Nephron progenitor cell (in vitro differentiated cells): ENCODE results near the gene VEGFA.
A peak's percentile ranks its signal among the peaks of the same experiment; 100 is the strongest.

Experiments
- DNase-seq: peaks from one replicate; pipeline ENCODE4 v3.0.0; 2021
- H3K27ac Mint-ChIP-seq: 2 replicates; pipeline ENCODE4 v1.8.0; 2021; ENCODE audit warnings: mild to moderate bottlenecking, moderate library complexity, mixed read lengths
- H3K27me3 Mint-ChIP-seq: 2 replicates; pipeline ENCODE4 v1.8.0; 2021; ENCODE audit warnings: mild to moderate bottlenecking, low read depth, mixed read lengths; ENCODE audit not compliant: poor library complexity
- H3K36me3 Mint-ChIP-seq: 2 replicates; pipeline ENCODE4 v1.8.0; 2021; ENCODE audit warnings: low read depth, mixed read lengths
- H3K4me1 Mint-ChIP-seq: 2 replicates; pipeline ENCODE4 v1.8.0; 2021; ENCODE audit warnings: mixed read lengths
- H3K4me3 Mint-ChIP-seq: 2 replicates; pipeline ENCODE4 v1.8.0; 2021; ENCODE audit warnings: mild to moderate bottlenecking, moderate library complexity, mixed read lengths
- H3K9me3 Mint-ChIP-seq: 2 replicates; pipeline ENCODE4 v1.8.0; 2021; ENCODE audit warnings: mild to moderate bottlenecking, moderate library complexity, mixed read lengths
- CTCF ChIP-seq: fragments of 200-600 bp; sonication (generic); IDR thresholded peaks from 2 replicates; pipeline ENCODE4 v1.5.0; 2021; ENCODE audit warnings: antibody characterized with exemption

Gene VEGFA

GRCh38 chr6:43781941-43782704, 12.1 kb downstream of the VEGFA start:
- H3K27ac Mint-ChIP-seq = peak overlapping the region; percentile 96
- no peak for TF ChIP-seq CTCF
- peaks cover 84% of the 10 kb centered on the region for H3K36me3 Mint-ChIP-seq
- no peaks in the 10 kb centered on the region for H3K9me3 Mint-ChIP-seq
- H3K4me3 Mint-ChIP-seq = no peak overlapping the region
- DNase-seq = no peak
- peaks cover 6% of the 10 kb centered on the region for H3K27me3 Mint-ChIP-seq
- peaks cover 11% of the 10 kb centered on the region for H3K4me1 Mint-ChIP-seq

- H3K36me3 Mint-ChIP-seq = peaks cover 77% of the 10 kb centered on the region
Observed at GRCh38 chr6:43782764-43783513, 12.9 kb downstream of the VEGFA start.

GRCh38 chr6:43784049-43784855, 14.2 kb downstream of the VEGFA start:
- Mint-ChIP-seq H3K9me3 (no peaks in the 10 kb centered on the region), H3K27ac (peak overlapping the region; percentile 68)

More at GRCh38 chr6:43782764-43783513, 12.9 kb downstream of the VEGFA start:
- Mint-ChIP-seq H3K4me1 (peaks cover 11% of the 10 kb centered on the region), H3K27me3 (peaks cover 7% of the 10 kb centered on the region), H3K9me3 (no peaks in the 10 kb centered on the region), H3K4me3 (no peak overlapping the region), H3K27ac (peak overlapping the region; percentile 29)
- no peak for DNase-seq
- no peak for TF ChIP-seq CTCF

GRCh38 chr6:43785220-43785752, 15.3 kb downstream of the VEGFA start:
- DNase-seq = no peak

More at GRCh38 chr6:43784049-43784855, 14.2 kb downstream of the VEGFA start:
- peaks cover 11% of the 10 kb centered on the region for H3K4me1 Mint-ChIP-seq
- H3K4me3 Mint-ChIP-seq = no peak overlapping the region
- H3K36me3 Mint-ChIP-seq = peaks cover 64% of the 10 kb centered on the region
- no peak for TF ChIP-seq CTCF
- no peak for DNase-seq
- peaks cover 7% of the 10 kb centered on the region for H3K27me3 Mint-ChIP-seq

More at GRCh38 chr6:43785220-43785752, 15.3 kb downstream of the VEGFA start:
- H3K4me3 Mint-ChIP-seq = no peak overlapping the region
- TF ChIP-seq CTCF = no peak
- H3K4me1 Mint-ChIP-seq = peaks cover 11% of the 10 kb centered on the region
- H3K27me3 Mint-ChIP-seq = peaks cover 7% of the 10 kb centered on the region
- H3K9me3 Mint-ChIP-seq = no peaks in the 10 kb centered on the region
- H3K27ac Mint-ChIP-seq = no peak overlapping the region
- H3K36me3 Mint-ChIP-seq = peaks cover 53% of the 10 kb centered on the region
